ENCODE results near the gene USP37.

Gene USP37

DNA sequence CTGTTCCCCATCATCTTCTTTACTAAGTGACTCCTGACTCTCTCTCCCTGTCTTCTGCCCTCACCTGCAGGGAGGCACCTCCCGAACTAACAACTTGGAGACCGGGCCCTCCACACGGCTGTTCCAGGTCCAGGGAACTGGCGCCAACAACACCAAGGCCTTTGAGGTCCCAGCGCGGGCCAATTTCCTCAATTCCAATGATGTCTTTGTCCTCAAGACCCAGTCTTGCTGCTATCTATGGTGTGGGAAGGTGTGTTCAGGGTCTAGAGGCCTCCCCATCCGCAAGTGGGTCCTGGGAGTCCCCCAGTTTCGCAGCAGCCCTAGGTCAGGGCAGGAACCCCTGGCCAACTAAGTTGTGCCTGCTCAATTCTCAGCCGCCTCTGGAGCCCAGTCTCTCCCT lies 133.7 kb downstream of the USP37 start:
- Histone ChIP-seq H2AK5ac (ENCODE audit: low read length) (no peak overlapping the region), H3K27ac (ENCODE audit: low read depth, low read length) (no peak overlapping the region), H4K8ac (ENCODE audit: low read depth, low read length) (no peak overlapping the region), H3K4me2 (ENCODE audit: low read length) (no peak overlapping the region), H3K4me1 (ENCODE audit: control insufficient read depth in 1 of 2, insufficient read depth in 2 of 2, low read length in 2 of 2) (no peaks in the 10 kb centered on the region), H3K27me3 (ENCODE audit: insufficient read depth, low read length) (no peaks in the 10 kb centered on the region), H3K9ac (ENCODE audit: low read length) (no peak overlapping the region), H3K36me3 (ENCODE audit: control insufficient read depth in 1 of 2, insufficient read depth in 2 of 2, low read length in 2 of 2) (no peaks in the 10 kb centered on the region), H3K4ac (ENCODE audit: low read depth, low read length) (no peak overlapping the region), H3K9me3 (ENCODE audit: insufficient read depth, low read depth, low read length) (peaks cover 2% of the 10 kb centered on the region), H2BK5ac (ENCODE audit: low read depth, low read length, poor library complexity) (no peak overlapping the region), H3K18ac (ENCODE audit: low read length) (no peak overlapping the region), H4K12ac (ENCODE audit: low read depth, low read length) (no peak overlapping the region), H2BK12ac (ENCODE audit: low read length) (no peak overlapping the region), H3K79me2 (ENCODE audit: control insufficient read depth, insufficient read depth, low read length, poor library complexity) (no peaks in the 10 kb centered on the region), H2BK120ac (ENCODE audit: insufficient read depth, low read length, poor library complexity) (no peak overlapping the region), H3K79me1 (ENCODE audit: low read length) (no peaks in the 10 kb centered on the region), H3K14ac (ENCODE audit: low read length) (no peak overlapping the region), H4K91ac (ENCODE audit: low read depth, low read length) (no peak overlapping the region), H3K23ac (ENCODE audit: low read length) (no peak overlapping the region), H3K4me3 (ENCODE audit: low read depth, low read length) (no peak overlapping the region), H2AFZ (ENCODE audit: insufficient read depth, low read length, poor library complexity) (no peak overlapping the region)
- no peak for DNase-seq
- WGBS (ENCODE audit: extremely low coverage, insufficient coverage, insufficient read length), result no CpG with 5 or more reads among the region's 9 CpGs

DNA sequence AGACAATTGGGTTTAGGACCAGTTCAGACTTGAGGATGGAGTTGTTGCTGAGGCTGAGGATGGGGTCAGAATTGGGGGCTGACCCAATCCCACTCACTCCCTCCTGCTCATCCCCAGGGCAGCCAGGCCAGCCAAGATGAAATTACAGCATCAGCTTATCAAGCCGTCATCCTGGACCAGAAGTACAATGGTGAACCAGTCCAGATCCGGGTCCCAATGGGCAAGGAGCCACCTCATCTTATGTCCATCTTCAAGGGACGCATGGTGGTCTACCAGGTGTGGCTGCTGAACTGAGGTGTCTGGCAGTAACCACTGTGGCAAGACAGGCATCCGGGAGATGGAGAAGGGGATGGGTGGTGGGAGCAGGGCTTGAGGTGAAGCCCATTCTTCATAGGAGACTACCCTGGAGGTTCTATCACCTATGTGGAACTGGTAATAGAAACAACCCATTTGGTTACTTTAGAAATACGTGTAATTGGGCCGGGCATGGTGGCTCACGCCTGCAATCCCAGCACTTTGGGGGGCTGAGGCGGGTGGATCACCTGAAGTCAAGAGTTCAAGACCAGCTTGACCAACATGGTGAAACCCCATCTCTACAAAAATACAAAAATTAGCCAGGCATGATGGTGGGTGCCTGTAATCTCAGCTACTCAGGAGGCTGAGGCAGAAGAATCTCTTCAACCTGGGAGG lies 135.3 kb downstream of the USP37 start:
- no peak overlapping the region for H2BK12ac ChIP-seq (ENCODE audit: low read length)
- no peak overlapping the region for H2AFZ ChIP-seq (ENCODE audit: insufficient read depth, low read length, poor library complexity)
- no peak overlapping the region for H3K18ac ChIP-seq (ENCODE audit: low read length)
- no peak overlapping the region for H3K4me3 ChIP-seq (ENCODE audit: low read depth, low read length)
- no peak overlapping the region for H2AK5ac ChIP-seq (ENCODE audit: low read length)
- no peaks in the 10 kb centered on the region for H3K79me1 ChIP-seq (ENCODE audit: low read length)
- no peaks in the 10 kb centered on the region for H3K27me3 ChIP-seq (ENCODE audit: insufficient read depth, low read length)
- no peak overlapping the region for H4K91ac ChIP-seq (ENCODE audit: low read depth, low read length)
- H2BK120ac ChIP-seq (ENCODE audit: insufficient read depth, low read length, poor library complexity), result no peak overlapping the region
- no peak for DNase-seq
- no peak overlapping the region for H2BK5ac ChIP-seq (ENCODE audit: low read depth, low read length, poor library complexity)
- H3K14ac ChIP-seq (ENCODE audit: low read length), result no peak overlapping the region
- no peak overlapping the region for H3K4ac ChIP-seq (ENCODE audit: low read depth, low read length)
- H3K4me2 ChIP-seq (ENCODE audit: low read length), result no peak overlapping the region
- no peak overlapping the region for H4K12ac ChIP-seq (ENCODE audit: low read depth, low read length)
- no peak overlapping the region for H3K27ac ChIP-seq (ENCODE audit: low read depth, low read length)
- H3K23ac ChIP-seq (ENCODE audit: low read length), result no peak overlapping the region
- H3K36me3 ChIP-seq (ENCODE audit: control insufficient read depth in 1 of 2, insufficient read depth in 2 of 2, low read length in 2 of 2), result no peaks in the 10 kb centered on the region
- H4K8ac ChIP-seq (ENCODE audit: low read depth, low read length), result no peak overlapping the region
- no CpG with 5 or more reads among the region's 8 CpGs for WGBS (ENCODE audit: extremely low coverage, insufficient coverage, insufficient read length)
- H3K4me1 ChIP-seq (ENCODE audit: control insufficient read depth in 1 of 2, insufficient read depth in 2 of 2, low read length in 2 of 2), result no peaks in the 10 kb centered on the region
- H3K9ac ChIP-seq (ENCODE audit: low read length), result no peak overlapping the region
- peaks cover 2% of the 10 kb centered on the region for H3K9me3 ChIP-seq (ENCODE audit: insufficient read depth, low read depth, low read length)
- no peaks in the 10 kb centered on the region for H3K79me2 ChIP-seq (ENCODE audit: control insufficient read depth, insufficient read depth, low read length, poor library complexity)

GRCh38 chr2:218431878-218432277 lies 136.3 kb downstream of the USP37 start:
- peaks cover 2% of the 10 kb centered on the region for H3K9me3 ChIP-seq (ENCODE audit: insufficient read depth, low read depth, low read length)
- no peak overlapping the region for H3K27ac ChIP-seq (ENCODE audit: low read depth, low read length)
- H3K23ac ChIP-seq (ENCODE audit: low read length), result no peak overlapping the region
- H3K27me3 ChIP-seq (ENCODE audit: insufficient read depth, low read length), result no peaks in the 10 kb centered on the region
- H4K91ac ChIP-seq (ENCODE audit: low read depth, low read length), result no peak overlapping the region
- H2AK5ac ChIP-seq (ENCODE audit: low read length), result no peak overlapping the region
- no peak overlapping the region for H3K18ac ChIP-seq (ENCODE audit: low read length)
- no peak overlapping the region for H4K8ac ChIP-seq (ENCODE audit: low read depth, low read length)
- no CpG with 5 or more reads among the region's 10 CpGs for WGBS (ENCODE audit: extremely low coverage, insufficient coverage, insufficient read length)
- no peak for DNase-seq
- H3K4me2 ChIP-seq (ENCODE audit: low read length), result no peak overlapping the region
- no peaks in the 10 kb centered on the region for H3K36me3 ChIP-seq (ENCODE audit: control insufficient read depth in 1 of 2, insufficient read depth in 2 of 2, low read length in 2 of 2)
- no peak overlapping the region for H3K4ac ChIP-seq (ENCODE audit: low read depth, low read length)
- H2BK12ac ChIP-seq (ENCODE audit: low read length), result no peak overlapping the region
- H3K4me3 ChIP-seq (ENCODE audit: low read depth, low read length), result no peak overlapping the region
- H3K79me1 ChIP-seq (ENCODE audit: low read length), result no peaks in the 10 kb centered on the region
- H3K4me1 ChIP-seq (ENCODE audit: control insufficient read depth in 1 of 2, insufficient read depth in 2 of 2, low read length in 2 of 2), result no peaks in the 10 kb centered on the region
- H2BK5ac ChIP-seq (ENCODE audit: low read depth, low read length, poor library complexity), result no peak overlapping the region
- no peak overlapping the region for H2BK120ac ChIP-seq (ENCODE audit: insufficient read depth, low read length, poor library complexity)
- H3K79me2 ChIP-seq (ENCODE audit: control insufficient read depth, insufficient read depth, low read length, poor library complexity), result no peaks in the 10 kb centered on the region
- no peak overlapping the region for H3K14ac ChIP-seq (ENCODE audit: low read length)
- H4K12ac ChIP-seq (ENCODE audit: low read depth, low read length), result no peak overlapping the region
- H2AFZ ChIP-seq (ENCODE audit: insufficient read depth, low read length, poor library complexity), result no peak overlapping the region
- H3K9ac ChIP-seq (ENCODE audit: low read length), result no peak overlapping the region

DNA sequence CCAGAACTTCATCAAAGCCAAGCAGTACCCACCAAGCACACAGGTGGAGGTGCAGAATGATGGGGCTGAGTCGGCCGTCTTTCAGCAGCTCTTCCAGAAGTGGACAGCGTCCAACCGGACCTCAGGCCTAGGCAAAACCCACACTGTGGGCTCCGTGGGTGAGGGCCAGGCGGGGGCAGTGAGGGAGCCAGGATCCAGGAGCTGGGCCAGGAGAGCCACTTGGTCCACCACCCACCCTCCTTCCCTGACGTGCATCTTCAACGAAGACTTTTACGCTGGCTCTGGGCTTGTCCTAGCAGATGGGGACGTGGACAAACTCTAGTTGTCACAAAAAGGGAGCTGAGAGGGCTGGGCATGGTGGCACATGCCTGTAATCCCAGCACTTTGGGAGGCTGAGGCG lies 137.4 kb downstream of the USP37 start:
- Histone ChIP-seq H3K18ac (ENCODE audit: low read length) (no peak overlapping the region), H2BK12ac (ENCODE audit: low read length) (no peak overlapping the region), H3K14ac (ENCODE audit: low read length) (no peak overlapping the region), H3K4me1 (ENCODE audit: control insufficient read depth in 1 of 2, insufficient read depth in 2 of 2, low read length in 2 of 2) (no peaks in the 10 kb centered on the region), H3K4ac (ENCODE audit: low read depth, low read length) (no peak overlapping the region), H2AFZ (ENCODE audit: insufficient read depth, low read length, poor library complexity) (no peak overlapping the region), H3K9ac (ENCODE audit: low read length) (no peak overlapping the region), H3K4me2 (ENCODE audit: low read length) (no peak overlapping the region), H3K4me3 (ENCODE audit: low read depth, low read length) (no peak overlapping the region), H3K36me3 (ENCODE audit: control insufficient read depth in 1 of 2, insufficient read depth in 2 of 2, low read length in 2 of 2) (no peaks in the 10 kb centered on the region), H3K79me2 (ENCODE audit: control insufficient read depth, insufficient read depth, low read length, poor library complexity) (no peaks in the 10 kb centered on the region), H2BK5ac (ENCODE audit: low read depth, low read length, poor library complexity) (no peak overlapping the region), H4K91ac (ENCODE audit: low read depth, low read length) (no peak overlapping the region), H3K23ac (ENCODE audit: low read length) (no peak overlapping the region), H3K27me3 (ENCODE audit: insufficient read depth, low read length) (no peaks in the 10 kb centered on the region), H3K79me1 (ENCODE audit: low read length) (no peaks in the 10 kb centered on the region), H2AK5ac (ENCODE audit: low read length) (no peak overlapping the region), H3K9me3 (ENCODE audit: insufficient read depth, low read depth, low read length) (peaks cover 2% of the 10 kb centered on the region), H4K8ac (ENCODE audit: low read depth, low read length) (no peak overlapping the region), H3K27ac (ENCODE audit: low read depth, low read length) (no peak overlapping the region), H2BK120ac (ENCODE audit: insufficient read depth, low read length, poor library complexity) (no peak overlapping the region), H4K12ac (ENCODE audit: low read depth, low read length) (no peak overlapping the region)
- DNase-seq, result no peak
- whole genome bisulfite sequencing (ENCODE audit: extremely low coverage, insufficient coverage, insufficient read length), result no CpG with 5 or more reads among the region's 11 CpGs

Measured in trophoblast cell (in vitro differentiated cells and primary cell).